ENCODE data around the gene BCAS1. TPM values are rescaled to one million over a fixed set of nuclear protein-coding genes. Genes with fewer than 3 reads are reported as not detected.

The BCAS1 gene
- polyA plus RNA-seq, 1 of the 3 experiments (the other 2 are of a cell fraction): not detected

DNA sequence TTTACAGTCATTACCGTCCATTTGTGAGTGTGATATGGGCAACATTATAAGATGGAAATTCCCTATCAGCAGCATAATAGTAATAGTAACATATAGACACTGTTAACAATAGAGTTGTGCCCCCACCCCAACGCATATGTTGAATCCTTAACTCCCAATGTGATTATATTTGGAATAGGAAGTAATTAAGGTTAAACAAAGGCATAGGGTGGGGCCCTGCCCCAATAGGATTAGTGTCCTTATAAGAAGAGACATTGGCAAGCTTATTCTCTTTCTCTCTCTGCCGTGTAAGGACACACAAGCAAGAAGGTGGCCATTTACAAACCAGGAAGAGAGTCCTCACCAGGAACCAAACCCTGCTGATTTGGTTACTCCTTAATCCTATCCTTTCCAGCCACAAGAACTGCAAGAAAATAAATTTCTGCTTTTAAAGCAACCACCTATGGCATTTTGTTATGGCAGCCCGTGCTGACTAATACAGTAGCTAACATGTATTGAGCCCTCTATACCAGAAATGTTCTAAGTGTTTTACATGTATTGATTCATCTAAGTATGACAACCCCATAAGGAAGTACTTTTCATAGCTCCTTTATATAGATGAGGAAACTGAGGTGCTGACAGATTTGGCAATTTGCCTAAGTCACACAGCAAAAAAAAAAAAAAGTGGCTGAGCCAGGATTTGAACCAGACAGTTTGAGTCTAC, 114.2 kb downstream of the BCAS1 start:
- Histone ChIP-seq H2AFZ (ENCODE audit: low read depth) (no peak overlapping the region), H3K36me3 (replicated peaks in 1 of 2; ENCODE audit: control insufficient read depth in 1 of 2, insufficient read depth in 2 of 2, low read length in 1 of 2) (no peaks in the 10 kb centered on the region), H3K9me2 (no peaks in the 10 kb centered on the region), H3K4me1 (ENCODE audit: control insufficient read depth in 1 of 2, insufficient read depth in 2 of 2, low read depth in 1 of 2, low read length in 1 of 2) (peaks cover 0 to 4% of the 10 kb centered on the region in 2 experiments; a peak in 1 of 4 replicates), H3K27me3 (ENCODE audit: insufficient read depth) (no peaks in the 10 kb centered on the region; the same call in 1 of the 2 replicates), H3K27ac (ENCODE audit: low read depth in 2 of 2, low read length in 1 of 2) (no peak overlapping the region), H3K79me2 (ENCODE audit: insufficient read depth) (no peaks in the 10 kb centered on the region), H4K20me1 (ENCODE audit: insufficient read depth) (no peaks in the 10 kb centered on the region), H3F3A (replicated peaks; ENCODE audit: insufficient read depth) (peaks cover under 1% of the 10 kb centered on the region), H3K9ac (no peak overlapping the region), H3K9me3 (no peaks in the 10 kb centered on the region), H3K4me2 (no peak overlapping the region), H3K4me3 (ENCODE audit: low read depth in 2 of 2, low read length in 1 of 2) (no peak overlapping the region)
- CTCF ChIA-PET: no interaction called here
- DNase-seq: no peak
- TF ChIP-seq GATA2 (CRISPR knock-in tag; IDR thresholded peaks at IDR 0.05): no peak
- POLR2A ChIA-PET: no interaction called here
- 76% methylated on average over 4 of the region's 4 CpGs for WGBS (ENCODE audit: low lambda C conversion rate)

DNA sequence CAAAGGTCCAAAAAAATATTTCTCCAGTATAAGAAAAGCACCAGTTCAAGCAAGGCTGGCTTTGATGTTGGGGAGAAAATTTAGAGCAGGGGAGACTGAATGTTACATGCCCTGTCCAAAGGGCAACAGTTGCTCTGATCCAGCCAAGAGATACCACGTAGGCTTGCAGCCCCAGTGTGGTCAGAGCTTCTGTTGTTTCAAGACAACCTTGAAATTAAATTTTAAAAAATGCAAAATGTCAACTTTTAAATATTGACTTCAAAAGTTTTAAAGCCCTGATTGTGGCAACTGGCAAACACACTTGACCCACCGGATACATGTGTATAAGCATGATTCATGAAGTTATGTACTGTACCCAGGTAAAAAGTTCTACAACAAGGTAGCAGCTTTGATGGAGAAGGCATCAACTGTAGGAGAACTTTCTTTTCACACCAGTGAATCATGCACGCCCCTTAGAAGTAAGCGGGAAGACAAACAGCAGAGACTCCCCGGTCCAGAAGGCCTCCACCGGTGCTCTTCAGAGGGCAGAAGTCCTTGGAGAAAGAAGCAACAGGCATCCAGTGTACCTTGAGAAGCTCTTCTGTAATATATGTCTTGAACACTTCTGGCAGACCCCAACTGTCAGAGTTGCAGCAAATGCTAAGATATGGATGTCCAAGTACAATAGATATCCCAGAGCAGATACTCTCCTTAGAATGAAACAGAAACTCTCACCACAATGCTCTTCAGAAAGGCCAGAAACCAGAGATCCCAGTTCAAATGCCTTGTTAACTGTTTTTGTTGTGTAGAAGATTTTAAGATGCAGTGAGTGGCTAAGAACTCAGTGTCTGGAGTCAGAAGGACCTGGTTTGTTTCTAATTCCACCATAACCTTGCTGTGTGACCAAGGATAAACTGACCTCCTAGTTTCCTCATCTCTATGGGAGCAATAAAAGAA, 115.4 kb downstream of the BCAS1 start:
- Histone ChIP-seq H3K9me3 (no peaks in the 10 kb centered on the region), H3K4me3 (ENCODE audit: low read depth in 2 of 2, low read length in 1 of 2) (no peak overlapping the region), H4K20me1 (ENCODE audit: insufficient read depth) (no peaks in the 10 kb centered on the region), H3K79me2 (ENCODE audit: insufficient read depth) (no peaks in the 10 kb centered on the region), H3K27me3 (ENCODE audit: insufficient read depth) (no peaks in the 10 kb centered on the region; the same call in 1 of the 2 replicates), H3K4me1 (ENCODE audit: control insufficient read depth in 1 of 2, insufficient read depth in 2 of 2, low read depth in 1 of 2, low read length in 1 of 2) (peaks cover 0 to 6% of the 10 kb centered on the region in 2 experiments; a peak in 1 of 4 replicates), H3F3A (replicated peaks; ENCODE audit: insufficient read depth) (no peaks in the 10 kb centered on the region), H3K36me3 (replicated peaks in 1 of 2; ENCODE audit: control insufficient read depth in 1 of 2, insufficient read depth in 2 of 2, low read length in 1 of 2) (no peaks in the 10 kb centered on the region), H3K9ac (no peak overlapping the region), H2AFZ (ENCODE audit: low read depth) (no peak overlapping the region), H3K9me2 (no peaks in the 10 kb centered on the region), H3K27ac (ENCODE audit: low read depth in 2 of 2, low read length in 1 of 2) (no peak overlapping the region), H3K4me2 (no peak overlapping the region)
- CTCF ChIA-PET: interaction anchor here (0.7 to 1.3 kb wide), 3 partner anchors 10 to 107 kb away, joined by 3 to 5 read pairs (median 3); no protein-coding TSS in a partner anchor
- POLR2A ChIA-PET: no interaction called here
- no peak for DNase-seq
- 74% methylated on average over 6 of the region's 6 CpGs for WGBS (ENCODE audit: low lambda C conversion rate)
- TF ChIP-seq FOXM1 (IDR thresholded peaks at IDR 0.05; ENCODE audit: low read depth): no peak
- no peak for TF ChIP-seq CHD2 (IDR thresholded peaks at IDR 0.05; ENCODE audit: low read length, partially characterized antibody)
- no peak for TF ChIP-seq MAX (IDR thresholded peaks at IDR 0.05; ENCODE audit: low read depth)
- TF ChIP-seq SIN3A (IDR thresholded peaks at IDR 0.05; ENCODE audit: borderline replicate concordance, low read depth, low read length): no peak
- TF ChIP-seq CTCF (IDR thresholded peaks at IDR 0.05): no peak
- no peak for TF ChIP-seq TEAD4 (IDR thresholded peaks at IDR 0.05; ENCODE audit: borderline replicate concordance, insufficient read depth)
- TF ChIP-seq USF2 (IDR thresholded peaks at IDR 0.05; ENCODE audit: borderline replicate concordance, low read depth, low read length): no peak
- no peak for TF ChIP-seq GABPA (IDR thresholded peaks at IDR 0.05; ENCODE audit: low read depth)
- TF ChIP-seq PBX3 (IDR thresholded peaks at IDR 0.05): no peak
- TF ChIP-seq GATA2 (CRISPR knock-in tag; IDR thresholded peaks at IDR 0.05): no peak
- no peak for TF ChIP-seq EZH2phosphoT487 (IDR thresholded peaks at IDR 0.05; ENCODE audit: borderline replicate concordance, low read depth)
- no peak for TF ChIP-seq FOSL2 (IDR thresholded peaks at IDR 0.05; ENCODE audit: borderline replicate concordance, low read depth)
- TF ChIP-seq EP300 (IDR thresholded peaks at IDR 0.05; ENCODE audit: borderline replicate concordance in 1 of 2, low read depth in 1 of 2, low read length in 1 of 2): no peak
- no peak for TF ChIP-seq ELF1 (IDR thresholded peaks at IDR 0.05)
- TF ChIP-seq RFX5 (IDR thresholded peaks at IDR 0.05; ENCODE audit: low read length): no peak
- TF ChIP-seq FOXJ3 (CRISPR knock-in tag; IDR thresholded peaks at IDR 0.05): no peak
- no peak for TF ChIP-seq MXI1 (IDR thresholded peaks at IDR 0.05; ENCODE audit: low read depth, low read length)
- TF ChIP-seq TCF12 (IDR thresholded peaks at IDR 0.05): no peak

All from SK-N-SH (cell line).